ENCODE results near the gene TMEM54.

The TMEM54 gene

DNA sequence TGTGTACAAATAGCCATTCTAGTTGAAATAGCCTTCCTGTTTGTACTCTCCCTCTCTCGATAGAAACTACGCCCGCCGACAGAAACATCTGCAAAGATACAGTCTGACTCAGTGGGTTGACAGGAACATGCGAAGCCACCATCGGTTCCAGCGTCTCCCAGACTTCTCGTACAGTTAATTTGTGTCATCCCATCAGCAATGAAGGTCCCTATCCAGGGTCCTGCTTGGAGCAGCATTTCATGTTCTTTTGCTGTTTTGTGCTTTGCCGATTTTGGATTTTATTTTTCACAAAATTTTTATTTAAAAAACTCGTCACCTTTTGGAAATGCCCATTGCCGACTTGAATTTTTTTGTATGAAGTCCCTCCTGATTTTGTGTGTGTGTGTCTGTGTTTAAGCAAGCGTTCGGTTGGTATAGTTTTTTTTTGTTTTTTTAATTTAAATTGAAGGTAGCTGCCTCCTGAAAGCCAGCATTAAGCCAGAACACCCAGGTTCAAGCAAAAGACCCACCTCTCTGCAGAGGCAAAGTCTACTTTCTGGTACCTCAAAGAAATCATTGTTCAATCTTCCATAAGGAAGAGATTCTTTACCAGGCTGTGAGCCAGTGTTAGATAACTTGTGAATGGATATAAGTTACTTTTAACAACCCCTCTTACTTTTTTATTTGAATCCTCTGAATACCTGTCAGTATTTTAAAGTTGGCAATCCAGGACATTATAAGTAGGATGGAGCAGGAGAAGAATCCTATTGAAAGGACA is 45.1 kb downstream of the TMEM54 start:
- Histone ChIP-seq H3K4me3 (ENCODE audit: low read length in 2 of 2) (no peak overlapping the region), H3K36me3 (ENCODE audit: control insufficient read depth in 2 of 2, insufficient read depth in 2 of 2, low read length in 2 of 2) (peaks cover 15 to 57% of the 10 kb centered on the region in 2 donors), H3K4me1 (ENCODE audit: control insufficient read depth in 2 of 2, insufficient read depth in 2 of 2, low read length in 2 of 2) (peaks cover 0 to 2% of the 10 kb centered on the region in 2 donors), H3K9ac (ENCODE audit: low read depth in 1 of 2, low read length in 2 of 2) (no peak overlapping the region), H3K9me3 (ENCODE audit: control insufficient read depth in 2 of 2, low read length in 2 of 2) (no peaks in the 10 kb centered on the region), H3K27me3 (ENCODE audit: control insufficient read depth in 2 of 2, insufficient read depth in 2 of 2, low read length in 2 of 2) (no peaks in the 10 kb centered on the region), H3K27ac (ENCODE audit: low read depth in 2 of 2, low read length in 2 of 2) (no peak overlapping the region)

DNA sequence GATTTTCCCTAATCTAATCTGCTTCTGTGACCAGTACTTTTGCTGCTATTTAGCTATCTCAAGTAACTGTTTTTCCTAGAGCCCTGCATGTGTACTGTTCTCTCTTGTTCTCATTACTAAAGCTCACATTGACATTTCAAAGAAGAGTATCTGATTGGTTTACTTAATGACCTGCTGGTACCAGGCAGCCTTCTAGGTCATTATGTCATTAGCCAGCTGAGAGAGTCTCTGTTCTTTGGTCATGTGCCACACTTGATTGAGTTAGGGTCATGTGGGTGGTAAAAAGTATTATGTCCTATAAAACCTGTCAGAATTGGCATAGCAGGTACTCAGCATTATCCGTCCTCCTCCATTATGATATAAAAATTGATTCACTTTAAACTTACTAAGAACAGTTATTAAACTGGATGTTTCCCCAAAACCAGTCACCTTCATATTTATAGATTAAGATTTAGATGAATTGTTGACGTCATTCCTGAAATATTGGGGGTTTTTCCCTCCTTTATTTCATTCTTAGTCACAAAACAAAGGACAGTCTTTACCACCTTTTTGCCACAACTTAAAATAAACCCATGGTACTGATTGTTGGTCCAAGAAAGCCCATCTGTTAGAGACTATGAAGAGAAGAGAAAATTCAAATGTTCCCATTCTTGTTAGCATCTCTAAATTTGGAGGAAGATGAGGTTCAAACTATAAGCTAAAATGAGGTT is 52.7 kb downstream of the TMEM54 start:
- H3K9me3 ChIP-seq (ENCODE audit: control insufficient read depth in 2 of 2, low read length in 2 of 2), result no peaks in the 10 kb centered on the region

More for the DNA sequence above, 52.7 kb downstream of the TMEM54 start:
- Histone ChIP-seq H3K27ac (ENCODE audit: low read depth in 2 of 2, low read length in 2 of 2) (no peak overlapping the region), H3K36me3 (ENCODE audit: control insufficient read depth in 2 of 2, insufficient read depth in 2 of 2, low read length in 2 of 2) (peaks cover 7 to 30% of the 10 kb centered on the region in 2 donors), H3K9ac (ENCODE audit: low read depth in 1 of 2, low read length in 2 of 2) (no peak overlapping the region), H3K4me3 (ENCODE audit: low read length in 2 of 2) (no peak overlapping the region), H3K27me3 (ENCODE audit: control insufficient read depth in 2 of 2, insufficient read depth in 2 of 2, low read length in 2 of 2) (no peaks in the 10 kb centered on the region), H3K4me1 (ENCODE audit: control insufficient read depth in 2 of 2, insufficient read depth in 2 of 2, low read length in 2 of 2) (no peaks in the 10 kb centered on the region)

Measured in mucosa of rectum (tissue), 2 donors.